Hippocampal formation (tissue), 2 donors: ENCODE measurements around the gene TMEM19.
"Not testable (repeated sequence)": the region's sequence is repeated elsewhere in the genome, so short reads cannot be mapped to it uniquely, and the experiment has no call there.

Experiments used
- DNase-seq, 2 donors: peaks; one replicate each; lab custom pipeline; 2025; lab: John Stamatoyannopoulos, UW

The TMEM19 gene

GRCh38 chr12:71665090-71665463 lies 20.8 kb upstream of the TMEM19 start:
- no peak for DNase-seq

- no peak for DNase-seq
These were observed 19.6 kb upstream of the TMEM19 start for GRCh38 chr12:71666259-71666658.

DNA sequence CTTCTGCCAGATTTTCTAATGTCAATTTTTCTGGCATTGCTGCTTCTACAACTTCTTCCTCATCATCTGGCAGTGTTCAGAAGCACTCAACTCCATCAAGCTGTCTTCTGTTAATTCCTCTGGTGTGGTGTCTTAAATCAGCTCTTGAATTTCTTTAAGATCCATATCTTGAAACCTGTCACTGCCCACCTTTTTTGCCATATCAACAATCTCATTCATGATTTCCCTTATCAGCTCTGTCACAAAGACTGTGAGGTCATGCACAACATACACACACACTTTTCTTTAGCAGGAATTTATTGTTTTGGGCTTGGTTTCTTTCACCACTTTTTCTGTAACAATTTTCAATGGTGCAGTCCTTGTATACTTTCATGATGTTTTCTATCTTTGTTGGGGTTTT lies 14.6 kb upstream of the TMEM19 start:
- DNase-seq = no peak

DNA sequence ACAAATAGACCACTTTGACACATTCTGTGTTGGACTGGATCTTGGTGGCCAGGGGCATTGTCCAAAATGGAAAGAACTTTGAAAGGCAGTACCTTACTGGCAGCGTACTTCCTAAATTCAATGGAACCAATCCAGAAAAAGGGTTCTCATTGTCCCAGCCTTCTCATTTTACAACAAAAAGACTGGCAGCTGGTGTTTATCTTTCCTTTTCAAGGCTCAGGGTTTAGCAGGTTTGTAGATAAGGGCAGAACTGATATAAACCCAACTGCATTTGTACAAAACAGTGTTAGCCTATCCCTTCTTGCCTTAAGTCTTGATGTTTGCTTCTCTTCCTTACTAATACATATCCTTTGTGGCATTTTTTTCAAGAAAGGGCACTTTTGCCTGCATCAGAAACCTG lies 14.1 kb upstream of the TMEM19 start:
- DNase-seq = no peak

GRCh38 chr12:71682466-71682865 lies 3.4 kb upstream of the TMEM19 start:
- no peak for DNase-seq

GRCh38 chr12:71683633-71684032 lies 2.2 kb upstream of the TMEM19 start:
- DNase-seq = no peak

DNA sequence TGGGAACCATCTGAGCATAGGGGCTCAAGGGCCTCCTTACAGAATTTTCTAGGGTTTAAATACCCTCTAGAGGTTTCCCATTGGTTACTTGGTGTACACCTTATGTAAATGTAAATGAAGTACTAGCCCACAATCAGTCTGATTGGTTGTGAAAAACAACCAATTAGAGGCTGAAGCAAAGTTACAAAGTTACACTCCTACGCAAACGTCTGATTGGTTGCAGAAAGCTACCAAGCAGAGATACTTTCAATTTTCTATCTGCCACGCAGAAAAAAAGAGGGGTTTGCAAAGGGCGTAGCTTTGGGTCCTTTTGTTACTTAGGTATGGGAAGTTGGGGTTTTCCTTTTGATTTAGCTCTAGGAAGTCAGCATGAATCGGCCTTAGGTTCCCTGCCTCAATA lies 1.8 kb upstream of the TMEM19 start:
- no peak for DNase-seq

DNA sequence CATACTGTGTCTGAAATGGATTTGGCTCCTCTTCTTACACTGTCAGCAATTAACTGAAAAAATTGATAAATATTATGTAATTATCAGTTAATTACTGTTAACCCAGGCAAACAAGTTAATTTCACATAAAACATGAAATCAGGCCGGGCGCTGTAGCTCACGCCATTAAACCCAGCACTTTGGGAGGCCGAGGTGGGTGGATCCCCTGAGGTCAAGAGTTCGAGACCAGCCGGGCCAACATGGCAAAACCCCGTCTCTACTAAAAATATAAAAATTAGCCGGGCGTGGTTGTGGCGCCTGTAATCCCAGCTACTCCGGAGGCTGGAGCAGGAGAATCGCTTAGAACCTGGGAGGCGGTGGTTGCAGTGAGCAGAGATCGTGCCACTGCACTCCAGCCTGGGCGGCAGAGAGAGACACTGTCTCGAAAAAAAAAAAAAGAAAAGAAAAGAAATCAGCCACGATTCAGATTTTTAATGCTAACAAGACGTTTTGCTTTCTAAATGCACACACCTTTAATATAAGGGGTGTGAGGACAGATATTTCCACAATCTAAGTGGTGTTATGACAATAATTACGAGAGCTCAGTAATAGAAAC lies 473 bp upstream of the TMEM19 start:
- DNase-seq = no peak

GRCh38 chr12:71686658-71687025 lies 760 bp downstream of the TMEM19 start:
- no peak for DNase-seq

GRCh38 chr12:71687172-71687571 lies 1.3 kb downstream of the TMEM19 start:
- not testable (repeated sequence) for DNase-seq

- DNase-seq = no peak
These were observed 3.2 kb downstream of the TMEM19 start for GRCh38 chr12:71688961-71689570.

- DNase-seq = no peak
These were observed 5.7 kb downstream of the TMEM19 start for GRCh38 chr12:71691504-71692129.

GRCh38 chr12:71693126-71693525 lies 7.2 kb downstream of the TMEM19 start:
- DNase-seq = no peak

DNA sequence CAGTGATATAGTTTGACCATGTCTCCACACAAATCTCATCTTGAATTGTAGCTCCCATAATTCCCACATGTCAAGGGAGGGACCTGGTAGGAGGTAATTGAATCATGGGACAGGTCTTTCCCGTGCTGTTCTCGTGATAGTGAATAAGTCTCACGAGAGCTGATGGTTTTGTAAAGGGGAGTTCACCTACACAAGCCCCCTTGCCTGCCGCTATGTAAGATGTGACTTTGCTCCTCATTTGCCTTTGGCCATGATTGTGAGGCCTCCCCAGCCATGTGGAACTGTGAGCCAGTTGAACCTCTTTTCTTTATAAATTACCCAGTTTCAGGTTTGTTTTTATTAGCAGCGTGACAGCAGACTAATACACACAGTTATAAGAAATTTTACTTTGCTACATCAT lies 7.8 kb downstream of the TMEM19 start:
- DNase-seq = not testable (repeated sequence)

GRCh38 chr12:71694099-71694820 lies 8.4 kb downstream of the TMEM19 start:
- DNase-seq = no peak

DNA sequence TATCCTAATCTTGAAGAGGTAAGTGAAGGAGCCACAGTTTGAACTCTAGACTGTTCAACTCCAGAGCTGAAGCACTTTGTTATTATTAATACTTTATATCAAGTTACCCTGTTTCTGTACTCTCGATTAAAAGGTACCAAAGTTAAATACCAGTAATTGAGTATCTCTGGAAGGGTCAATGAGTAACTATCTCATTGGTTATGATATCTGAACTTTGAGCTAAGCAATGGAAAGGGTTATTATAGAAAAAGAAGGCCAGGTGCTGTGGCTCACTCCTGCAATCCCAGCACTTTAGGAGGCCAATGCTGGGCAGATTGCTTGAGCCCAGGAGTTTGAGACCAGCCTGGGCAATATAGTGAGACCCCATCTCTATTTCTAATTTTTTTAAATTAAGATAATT lies 9.9 kb downstream of the TMEM19 start:
- DNase-seq = no peak

- DNase-seq = not testable (repeated sequence)
These were observed 16.3 kb downstream of the TMEM19 start for GRCh38 chr12:71702181-71702580.

- DNase-seq = no peak
These were observed 16.7 kb downstream of the TMEM19 start for GRCh38 chr12:71702590-71702989.

GRCh38 chr12:71703206-71703605 lies 17.3 kb downstream of the TMEM19 start:
- DNase-seq = no peak

DNA sequence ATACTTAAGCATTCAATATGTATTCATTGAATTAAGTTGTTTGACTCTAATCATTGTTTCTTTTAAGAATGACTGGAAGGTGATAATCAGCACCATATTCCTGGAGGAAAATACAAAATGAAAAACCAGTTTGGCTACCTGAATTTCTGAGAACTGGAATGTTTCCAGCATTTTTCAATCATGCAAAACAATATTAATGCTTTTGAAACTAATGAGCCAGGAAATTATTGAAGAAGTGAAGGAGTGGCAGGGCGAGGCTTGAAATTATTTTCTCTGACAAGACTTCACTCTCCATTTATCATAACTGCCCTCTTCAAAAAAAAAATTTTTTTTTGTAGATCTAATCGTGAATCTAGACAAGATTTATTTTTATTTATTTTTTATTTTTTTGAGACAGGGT lies 19.0 kb downstream of the TMEM19 start:
- no peak for DNase-seq

DNA sequence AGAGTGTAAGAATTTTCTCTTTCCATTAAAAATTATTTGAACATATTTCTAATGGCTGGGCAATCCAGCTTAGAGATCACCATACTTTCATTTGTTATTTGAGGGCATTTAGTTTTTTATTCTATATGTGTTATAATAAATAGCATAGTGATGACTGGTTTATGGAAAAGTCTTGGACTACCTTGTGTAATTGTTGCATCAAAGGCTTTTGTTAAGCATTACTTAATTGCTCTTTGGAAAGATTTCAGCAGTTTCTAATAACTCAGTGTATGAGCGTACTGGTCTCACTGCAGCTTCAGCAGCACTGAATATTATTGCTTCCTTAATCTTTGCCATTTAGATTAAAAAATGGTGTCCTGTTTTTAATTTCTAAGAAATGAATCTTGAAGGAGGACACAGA lies 22.8 kb downstream of the TMEM19 start:
- no peak for DNase-seq

GRCh38 chr12:71710276-71711125 lies 24.6 kb downstream of the TMEM19 start:
- DNase-seq = no peak
